HFF-Myc (cell line): Measurements from ENCODE around the gene PLD5.
"Not testable (repeated sequence)": the region's sequence is repeated elsewhere in the genome, so short reads cannot be mapped to it uniquely, and the experiment has no call there.

ENCODE experiments used
- DNase-seq: peaks from one replicate; pipeline ENCODE4 v3.0.0-alpha.2; 2011; ENCODE audit warnings: low read depth; ENCODE audit errors: extremely low read depth
- H3K4me3 ChIP-seq: replicated peaks from 2 replicates; pipeline ENCODE4 v1.5.1; 2011; ENCODE audit warnings: low read depth, mild to moderate bottlenecking, control low read depth, low read length
- TF ChIP-seq, protein P1 (sequence below): IDR thresholded peaks from 2 replicates; pipeline ENCODE4 v1.5.1; 2012; ENCODE audit warnings: mild to moderate bottlenecking, low read depth, low read length, control low read depth; ENCODE audit errors: missing control alignments

Gene PLD5

DNA sequence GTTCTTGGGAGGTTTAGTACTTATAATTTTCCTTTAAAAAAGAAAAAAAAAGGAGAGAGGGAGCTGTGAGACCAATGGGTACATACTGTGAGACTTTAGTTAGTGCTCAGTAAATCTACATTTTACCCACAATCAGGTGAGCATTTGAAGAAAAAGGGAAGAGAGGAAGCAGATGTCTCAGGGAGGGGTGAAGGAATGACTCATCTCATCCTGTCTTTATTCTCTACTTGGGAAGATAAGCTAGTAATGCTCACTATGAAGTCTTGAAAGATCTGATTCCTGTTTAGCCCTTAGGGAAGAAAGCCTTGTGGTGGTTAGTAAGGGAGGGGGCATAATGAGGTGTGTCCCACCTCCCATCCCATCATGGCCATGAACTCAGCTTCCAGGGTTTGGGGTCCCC, 112.6 kb downstream of the PLD5 start:
- no peak for DNase-seq
- TF ChIP-seq, protein P1, sequence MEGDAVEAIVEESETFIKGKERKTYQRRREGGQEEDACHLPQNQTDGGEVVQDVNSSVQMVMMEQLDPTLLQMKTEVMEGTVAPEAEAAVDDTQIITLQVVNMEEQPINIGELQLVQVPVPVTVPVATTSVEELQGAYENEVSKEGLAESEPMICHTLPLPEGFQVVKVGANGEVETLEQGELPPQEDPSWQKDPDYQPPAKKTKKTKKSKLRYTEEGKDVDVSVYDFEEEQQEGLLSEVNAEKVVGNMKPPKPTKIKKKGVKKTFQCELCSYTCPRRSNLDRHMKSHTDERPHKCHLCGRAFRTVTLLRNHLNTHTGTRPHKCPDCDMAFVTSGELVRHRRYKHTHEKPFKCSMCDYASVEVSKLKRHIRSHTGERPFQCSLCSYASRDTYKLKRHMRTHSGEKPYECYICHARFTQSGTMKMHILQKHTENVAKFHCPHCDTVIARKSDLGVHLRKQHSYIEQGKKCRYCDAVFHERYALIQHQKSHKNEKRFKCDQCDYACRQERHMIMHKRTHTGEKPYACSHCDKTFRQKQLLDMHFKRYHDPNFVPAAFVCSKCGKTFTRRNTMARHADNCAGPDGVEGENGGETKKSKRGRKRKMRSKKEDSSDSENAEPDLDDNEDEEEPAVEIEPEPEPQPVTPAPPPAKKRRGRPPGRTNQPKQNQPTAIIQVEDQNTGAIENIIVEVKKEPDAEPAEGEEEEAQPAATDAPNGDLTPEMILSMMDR, result no peak
- no peak overlapping the region for H3K4me3 ChIP-seq

DNA sequence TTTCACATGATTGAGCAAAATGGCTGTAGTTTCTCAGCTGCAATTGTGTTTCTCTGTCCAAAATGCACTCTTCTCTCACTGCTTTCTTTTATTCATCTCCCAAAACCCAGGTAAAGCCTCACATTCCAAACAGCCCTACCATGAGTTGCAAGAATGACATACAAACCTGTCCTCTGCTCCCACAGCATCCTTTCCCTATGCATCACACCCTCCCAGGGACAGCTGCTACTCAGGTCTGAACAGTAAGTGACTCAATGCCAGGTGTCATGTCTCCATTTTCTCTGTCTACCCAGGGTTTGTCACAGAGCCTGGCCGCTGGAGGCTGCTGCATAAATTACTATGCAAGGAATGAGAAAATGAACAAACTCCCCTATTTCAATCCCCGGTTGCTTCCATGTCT, 118.5 kb downstream of the PLD5 start:
- H3K4me3 ChIP-seq, result no peak overlapping the region
- no peak for DNase-seq
- TF ChIP-seq, protein P1, result no peak

DNA sequence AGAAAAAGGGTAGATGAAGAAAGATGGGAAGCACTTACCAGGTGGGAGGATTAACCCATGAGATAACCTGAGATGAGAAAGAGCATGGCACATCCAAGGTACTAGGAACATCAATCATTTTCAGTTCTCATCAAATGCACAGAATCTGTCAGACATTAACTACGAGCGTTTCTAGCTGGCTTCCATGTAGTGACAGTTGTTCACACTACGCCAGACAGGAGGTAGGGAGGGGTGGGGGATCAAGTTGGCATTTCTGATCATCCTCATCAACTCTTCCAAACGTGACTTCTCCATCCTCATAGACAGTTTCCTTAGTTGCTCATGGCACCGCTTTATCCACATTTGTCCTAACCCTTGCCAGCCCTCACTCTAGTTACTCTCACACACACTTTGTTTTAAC, 120.2 kb downstream of the PLD5 start:
- TF ChIP-seq, protein P1, result no peak
- H3K4me3 ChIP-seq, result no peak overlapping the region
- no peak for DNase-seq

GRCh38 chr1:242402956-242403355, 121.5 kb downstream of the PLD5 start:
- TF ChIP-seq, protein P1, result no peak
- H3K4me3 ChIP-seq, result no peak overlapping the region
- no peak for DNase-seq

- no peak overlapping the region for H3K4me3 ChIP-seq
- DNase-seq, result no peak
- TF ChIP-seq, protein P1, result no peak
Measured at GRCh38 chr1:242401937-242402336, 122.6 kb downstream of the PLD5 start.

DNA sequence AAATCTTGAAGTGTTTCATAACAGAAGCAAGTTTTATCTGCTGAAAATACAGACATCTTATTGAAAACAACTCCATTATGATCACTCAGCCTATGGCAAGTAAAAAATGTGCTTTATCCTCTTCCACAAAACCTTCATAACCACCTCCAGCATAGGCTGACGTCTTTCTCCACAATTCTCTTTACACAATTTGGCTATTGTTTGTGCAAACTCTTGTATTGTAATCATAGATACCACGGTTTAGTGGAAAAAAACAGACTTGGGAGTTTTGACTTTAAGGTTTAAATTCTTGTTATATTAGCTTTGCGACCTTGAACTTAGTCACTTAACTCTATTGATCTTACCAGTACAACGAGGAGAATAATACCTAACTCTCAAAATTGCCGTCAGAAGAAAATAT, 126.1 kb downstream of the PLD5 start:
- TF ChIP-seq, protein P1, result no peak
- no peak overlapping the region for H3K4me3 ChIP-seq
- no peak for DNase-seq

- TF ChIP-seq, protein P1, result no peak
- no peak for DNase-seq
- no peak overlapping the region for H3K4me3 ChIP-seq
Measured at GRCh38 chr1:242391896-242392295, 132.6 kb downstream of the PLD5 start.

DNA sequence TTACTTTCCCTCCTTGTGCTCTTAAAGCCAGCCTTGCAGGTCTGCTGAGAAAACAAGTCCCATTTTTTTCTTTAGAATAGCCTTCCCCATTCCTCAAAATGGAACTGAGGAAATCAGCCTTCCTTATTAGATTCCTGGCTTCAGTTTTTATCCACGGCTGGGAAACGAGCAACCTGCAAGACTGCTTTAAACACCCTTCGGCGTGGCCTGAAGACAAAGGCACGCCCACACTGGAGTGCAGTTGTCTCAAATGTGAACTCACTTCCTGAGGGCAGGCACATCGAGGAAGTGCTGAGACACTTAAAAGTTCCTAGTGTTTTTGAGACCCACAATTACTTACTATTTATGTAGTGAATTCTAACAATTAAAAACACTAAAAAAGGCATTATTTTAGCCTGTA, 148.4 kb downstream of the PLD5 start:
- H3K4me3 ChIP-seq, DNase-seq: not testable (repeated sequence)

DNA sequence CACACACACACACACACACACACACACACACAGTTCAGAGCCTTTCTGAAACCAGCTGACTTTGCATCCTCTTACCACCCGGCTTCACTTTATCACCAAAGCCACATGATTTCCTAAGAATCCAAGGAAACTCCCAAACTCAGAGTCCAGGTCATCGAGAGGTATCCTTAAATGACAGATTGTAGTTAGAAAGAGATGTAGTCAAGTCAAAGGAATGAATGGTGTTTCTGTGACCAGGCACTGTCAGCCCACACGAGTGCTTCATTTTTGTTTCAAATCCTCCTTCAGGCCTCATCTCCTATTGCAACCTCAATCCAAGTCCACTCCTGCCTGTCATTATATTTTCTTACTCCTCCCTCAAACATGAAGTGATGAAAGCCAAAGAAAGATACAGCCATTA, 174.1 kb downstream of the PLD5 start:
- DNase-seq, H3K4me3 ChIP-seq: not testable (repeated sequence)
